ENCODE results near the gene CAMK2D.

The CAMK2D gene

DNA sequence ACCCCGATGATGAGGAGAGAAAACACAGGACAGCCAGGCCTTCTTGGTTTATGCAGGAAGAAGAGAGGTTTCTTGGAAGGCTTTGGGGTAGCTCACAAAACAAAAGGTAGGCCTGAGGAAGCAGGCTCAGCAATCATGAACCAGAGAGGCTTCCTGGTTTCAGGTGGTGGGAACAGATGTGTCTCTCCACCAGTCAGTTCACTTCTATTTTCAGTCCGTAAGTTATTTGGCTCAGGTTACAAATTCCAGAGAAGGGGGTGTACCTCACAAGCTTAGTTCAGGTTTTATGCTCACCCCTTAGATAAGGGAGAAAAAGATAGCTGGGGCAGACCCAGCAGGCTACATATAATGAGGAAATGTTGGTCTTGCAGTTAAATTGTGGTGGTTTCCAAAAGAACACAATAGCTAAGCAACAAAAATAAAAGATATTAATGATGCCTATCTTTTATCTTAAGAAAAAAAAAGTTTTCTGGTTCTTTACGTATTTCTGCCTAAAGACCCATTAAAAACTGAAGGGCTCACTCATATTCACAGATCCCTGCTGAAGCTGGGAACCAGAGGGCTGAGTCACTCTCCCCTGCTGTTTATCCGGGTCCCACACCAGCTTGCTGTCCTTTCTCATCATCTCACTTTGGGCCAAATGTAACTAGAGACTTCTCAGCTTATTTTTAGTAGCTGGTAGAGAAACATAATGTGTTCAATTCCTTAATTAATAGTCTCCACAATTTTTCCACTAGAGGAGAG, 177.0 kb downstream of the CAMK2D start:
- no peaks in the 10 kb centered on the region for H3K27me3 Mint-ChIP-seq
- H3K4me3 Mint-ChIP-seq, result no peak overlapping the region
- no peak overlapping the region for H3K27ac Mint-ChIP-seq
- no peak for ATAC-seq
- H3K4me1 Mint-ChIP-seq, result peaks cover 26% of the 10 kb centered on the region
- DNase-seq, result no peak
- H3K9me3 Mint-ChIP-seq, result peaks cover 0 to 6% of the 10 kb centered on the region in 2 donors

DNA sequence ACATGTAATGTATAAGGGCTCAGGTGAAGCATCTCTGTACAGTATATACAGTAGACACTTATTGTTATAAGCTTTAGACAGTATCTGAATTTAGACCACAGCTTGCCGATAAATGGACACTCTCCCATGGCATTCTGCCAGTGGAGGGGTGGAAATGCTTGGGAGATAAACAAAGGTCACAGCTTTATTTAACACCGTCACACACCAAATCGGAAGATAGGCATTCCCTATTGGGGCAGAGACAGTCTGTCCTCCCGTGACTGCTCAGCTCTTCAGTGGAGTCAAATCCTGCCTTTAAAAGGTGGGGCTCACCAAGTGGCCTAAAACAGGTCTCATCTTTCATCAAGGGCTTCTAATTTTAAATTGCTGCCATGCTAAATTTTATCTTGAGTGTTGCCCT, 178.8 kb downstream of the CAMK2D start:
- H3K27me3 Mint-ChIP-seq, result no peaks in the 10 kb centered on the region
- no peak for ATAC-seq
- H3K4me3 Mint-ChIP-seq, result no peak overlapping the region
- peaks cover 30% of the 10 kb centered on the region for H3K4me1 Mint-ChIP-seq
- H3K9me3 Mint-ChIP-seq, result no peaks in the 10 kb centered on the region
- no peak for DNase-seq
- no peak overlapping the region for H3K27ac Mint-ChIP-seq

GRCh38 chr4:113579360-113579759, 182.2 kb downstream of the CAMK2D start:
- peaks cover 45% of the 10 kb centered on the region for H3K4me1 Mint-ChIP-seq
- no peaks in the 10 kb centered on the region for H3K27me3 Mint-ChIP-seq
- H3K9me3 Mint-ChIP-seq, result no peaks in the 10 kb centered on the region
- ATAC-seq (no peak), DNase-seq (no peak)
- no peak overlapping the region for H3K4me3 Mint-ChIP-seq
- H3K27ac Mint-ChIP-seq, result peak overlapping the region; percentile 30 to 36

DNA sequence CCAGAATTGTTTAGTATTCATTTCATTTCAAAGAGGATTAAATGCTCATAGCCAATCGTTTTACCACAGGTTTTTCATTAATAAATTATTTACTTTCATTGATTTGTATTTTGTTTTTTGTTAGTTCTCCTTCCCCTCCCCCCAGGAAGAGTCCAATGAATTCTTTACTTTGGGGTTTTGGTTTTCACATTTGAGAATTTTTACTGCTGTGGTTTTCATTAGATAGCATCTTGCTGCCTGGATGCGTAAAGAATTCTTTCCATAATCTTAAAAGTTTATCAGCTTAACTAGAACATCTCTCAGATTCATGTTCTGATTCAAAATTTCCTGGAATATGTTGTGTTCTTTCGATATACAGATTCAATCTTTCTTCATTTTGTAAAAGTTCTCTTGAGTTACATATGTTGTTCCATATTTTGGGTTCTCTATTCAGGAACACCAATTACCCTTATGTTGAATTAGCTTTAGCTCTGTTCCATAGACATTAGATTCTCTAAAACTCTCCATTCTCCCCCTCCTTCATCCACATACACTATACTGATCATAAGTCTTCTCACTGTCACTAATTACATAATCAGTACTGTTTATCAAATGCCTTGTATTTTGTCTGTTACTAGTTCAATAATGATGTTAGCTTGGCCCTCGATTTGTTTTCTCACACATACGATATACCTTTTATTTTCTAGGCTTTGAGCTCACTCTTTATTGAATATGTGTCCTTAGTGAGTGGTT, 184.4 kb downstream of the CAMK2D start:
- no peak for ATAC-seq
- peak overlapping the region in 1 of 2 donors; percentile 2 for H3K4me3 Mint-ChIP-seq
- no peak overlapping the region for H3K27ac Mint-ChIP-seq
- H3K4me1 Mint-ChIP-seq, result peaks cover 54% of the 10 kb centered on the region
- H3K27me3 Mint-ChIP-seq, result no peaks in the 10 kb centered on the region
- H3K9me3 Mint-ChIP-seq, result peaks cover 10 to 12% of the 10 kb centered on the region in 2 donors
- DNase-seq, result no peak

- peaks cover 58% of the 10 kb centered on the region for H3K4me1 Mint-ChIP-seq
- DNase-seq (no peak), ATAC-seq (no peak)
- H3K27me3 Mint-ChIP-seq, result no peaks in the 10 kb centered on the region
- H3K4me3 Mint-ChIP-seq, result no peak overlapping the region
- peaks cover 10 to 12% of the 10 kb centered on the region in 2 donors for H3K9me3 Mint-ChIP-seq
- H3K27ac Mint-ChIP-seq, result no peak overlapping the region
Measured at GRCh38 chr4:113575401-113575800, 186.1 kb downstream of the CAMK2D start.

DNA sequence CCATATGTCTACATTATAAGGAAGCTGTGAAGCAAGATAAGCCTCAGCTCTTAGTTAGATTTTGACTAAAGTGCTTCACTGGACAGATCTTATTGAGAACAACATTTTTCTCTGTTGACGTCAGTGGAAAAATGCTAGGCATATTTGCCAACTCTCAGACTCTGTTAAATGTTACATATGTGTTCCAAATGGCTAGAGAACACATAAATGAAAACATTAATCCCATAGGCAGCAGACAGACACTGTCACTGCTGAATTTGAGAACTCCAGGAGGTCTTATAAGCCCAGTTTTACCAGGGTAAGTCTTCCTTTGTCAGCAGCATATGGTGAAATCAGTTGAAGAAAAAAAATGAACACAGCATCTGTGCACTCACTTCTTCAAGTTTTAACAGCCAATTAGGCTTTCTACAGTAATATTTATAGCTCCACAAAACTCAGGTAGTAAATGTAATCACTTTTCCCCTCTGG, 186.9 kb downstream of the CAMK2D start:
- Mint-ChIP-seq H3K27ac (no peak overlapping the region), H3K4me1 (peaks cover 55% of the 10 kb centered on the region), H3K9me3 (peaks cover 10 to 12% of the 10 kb centered on the region in 2 donors), H3K27me3 (no peaks in the 10 kb centered on the region), H3K4me3 (no peak overlapping the region)
- DNase-seq (no peak), ATAC-seq (no peak)

- ATAC-seq, result no peak
- peaks cover 10 to 12% of the 10 kb centered on the region in 2 donors for H3K9me3 Mint-ChIP-seq
- H3K27ac Mint-ChIP-seq, result no peak overlapping the region
- peaks cover 48% of the 10 kb centered on the region for H3K4me1 Mint-ChIP-seq
- no peak overlapping the region for H3K4me3 Mint-ChIP-seq
- DNase-seq, result no peak
- H3K27me3 Mint-ChIP-seq, result no peaks in the 10 kb centered on the region
Measured at GRCh38 chr4:113572620-113573019, 188.9 kb downstream of the CAMK2D start.

- H3K27ac Mint-ChIP-seq, result no peak overlapping the region
- no peaks in the 10 kb centered on the region for H3K9me3 Mint-ChIP-seq
- ATAC-seq (peak; percentile 48), DNase-seq (no peak)
- H3K4me3 Mint-ChIP-seq, result peak overlapping the region; percentile 9 to 51
- no peaks in the 10 kb centered on the region for H3K27me3 Mint-ChIP-seq
- peaks cover 57% of the 10 kb centered on the region for H3K4me1 Mint-ChIP-seq
Measured at GRCh38 chr4:113566015-113566795, 195.3 kb downstream of the CAMK2D start.

DNA sequence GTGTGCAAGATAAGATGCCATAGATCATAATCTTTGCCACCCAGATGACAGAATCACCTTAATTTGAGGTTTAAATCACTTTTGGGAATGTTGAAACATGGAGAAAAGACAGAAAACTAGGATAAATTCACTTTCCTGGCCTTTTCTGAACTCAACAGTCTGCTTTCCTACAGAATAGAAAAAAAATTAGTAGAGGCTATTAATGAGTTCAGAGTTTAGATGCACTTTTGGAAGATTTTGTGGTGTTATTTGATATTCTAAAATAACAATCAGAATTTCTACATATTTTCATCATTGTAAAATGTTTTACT, 195.9 kb downstream of the CAMK2D start:
- Mint-ChIP-seq H3K9me3 (no peaks in the 10 kb centered on the region), H3K27me3 (no peaks in the 10 kb centered on the region), H3K4me3 (peak overlapping the region; percentile 63 to 67), H3K4me1 (peaks cover 56% of the 10 kb centered on the region), H3K27ac (no peak overlapping the region)
- ATAC-seq (no peak), DNase-seq (no peak)

DNA sequence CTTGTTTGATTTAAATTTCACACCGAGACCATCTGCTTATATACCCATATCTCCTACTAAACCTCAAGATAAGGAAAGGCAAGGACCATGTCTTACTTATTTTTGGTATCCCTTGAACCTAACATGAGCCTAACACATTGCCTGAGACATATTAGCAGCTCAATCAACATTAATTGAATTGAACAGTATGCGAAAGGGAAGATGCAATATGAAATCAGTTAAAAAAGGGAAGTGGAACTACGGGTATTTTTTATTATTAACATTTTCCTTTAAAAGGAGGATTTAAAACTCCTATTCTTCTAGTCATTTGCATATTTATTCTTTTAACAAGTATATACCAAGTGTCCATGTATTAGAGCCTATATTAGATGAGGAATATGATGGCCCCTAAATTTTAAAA, 197.0 kb downstream of the CAMK2D start:
- Mint-ChIP-seq H3K27ac (peak overlapping the region in 1 of 2 donors; percentile 92), H3K4me1 (peaks cover 52% of the 10 kb centered on the region), H3K4me3 (peak overlapping the region in 1 of 2 donors; percentile 14), H3K27me3 (no peaks in the 10 kb centered on the region), H3K9me3 (no peaks in the 10 kb centered on the region)
- DNase-seq, result no peak
- no peak for ATAC-seq

DNA sequence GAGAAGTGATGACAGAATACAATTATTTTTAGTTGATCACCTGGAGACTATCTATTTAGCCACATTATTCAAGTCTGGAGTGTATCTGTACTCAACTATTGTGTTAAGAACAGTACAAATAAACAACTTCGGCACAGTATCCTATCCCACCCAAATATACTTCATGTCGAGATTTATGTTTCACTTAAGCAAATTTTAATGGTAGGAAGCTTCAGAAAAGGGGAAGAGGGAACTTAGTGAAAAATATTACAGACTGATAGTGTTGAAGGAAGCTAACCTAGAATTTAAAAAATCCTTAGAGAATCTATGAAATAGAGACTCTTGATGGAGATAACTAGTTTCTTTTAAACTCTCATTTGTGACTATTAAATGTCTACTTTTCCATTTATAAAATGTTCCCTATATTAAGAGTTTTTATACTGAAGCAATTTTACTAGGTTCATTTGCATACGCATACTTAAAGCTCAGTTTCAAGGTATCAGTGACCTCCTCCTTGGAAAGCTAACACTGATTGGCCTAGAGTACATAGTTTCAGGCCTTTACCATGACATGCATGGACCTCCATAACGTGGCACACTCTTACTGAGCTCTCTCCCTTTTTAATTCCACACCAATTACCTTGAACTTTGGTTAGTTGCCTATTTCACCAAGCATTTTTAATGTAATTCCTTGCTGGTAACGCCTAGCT, 197.7 kb downstream of the CAMK2D start:
- DNase-seq (no peak), ATAC-seq (no peak)
- peak overlapping the region in 1 of 2 donors; percentile 14 for H3K4me3 Mint-ChIP-seq
- peak overlapping the region in 1 of 2 donors; percentile 92 for H3K27ac Mint-ChIP-seq
- no peaks in the 10 kb centered on the region for H3K27me3 Mint-ChIP-seq
- H3K4me1 Mint-ChIP-seq, result peaks cover 51% of the 10 kb centered on the region
- H3K9me3 Mint-ChIP-seq, result no peaks in the 10 kb centered on the region

GRCh38 chr4:113561758-113562157, 199.8 kb downstream of the CAMK2D start:
- no peaks in the 10 kb centered on the region for H3K27me3 Mint-ChIP-seq
- H3K4me1 Mint-ChIP-seq, result peaks cover 36% of the 10 kb centered on the region
- no peak overlapping the region for H3K27ac Mint-ChIP-seq
- H3K4me3 Mint-ChIP-seq, result no peak overlapping the region
- H3K9me3 Mint-ChIP-seq, result no peaks in the 10 kb centered on the region
- DNase-seq (no peak), ATAC-seq (no peak)

- no peak for DNase-seq
- H3K4me1 Mint-ChIP-seq, result peaks cover 32% of the 10 kb centered on the region
- H3K27ac Mint-ChIP-seq, result peak overlapping the region in 1 of 2 donors; percentile 90
- no peak overlapping the region for H3K4me3 Mint-ChIP-seq
- no peaks in the 10 kb centered on the region for H3K9me3 Mint-ChIP-seq
- no peak for ATAC-seq
- H3K27me3 Mint-ChIP-seq, result no peaks in the 10 kb centered on the region
Measured at GRCh38 chr4:113561092-113561491, 200.4 kb downstream of the CAMK2D start.

DNA sequence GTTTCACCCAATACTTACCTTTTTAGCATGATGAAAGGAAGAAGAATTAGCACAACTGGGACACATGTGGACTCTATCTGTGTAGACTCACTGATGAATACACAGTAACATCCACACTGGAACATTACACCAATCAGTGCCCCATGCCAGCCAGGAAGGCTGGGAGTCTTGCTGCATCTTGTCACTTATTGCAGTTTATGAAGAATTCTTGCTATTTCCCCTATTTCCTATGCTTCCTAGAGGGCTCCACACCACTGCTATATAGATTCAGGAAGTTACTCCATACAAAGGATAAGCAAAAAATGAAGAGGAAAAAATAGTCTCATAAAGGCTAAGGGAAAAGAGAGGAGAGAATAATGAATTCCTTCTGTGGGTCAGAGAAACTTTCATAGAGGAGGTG, 201.0 kb downstream of the CAMK2D start:
- no peak for ATAC-seq
- Mint-ChIP-seq H3K4me3 (no peak overlapping the region), H3K27me3 (no peaks in the 10 kb centered on the region), H3K4me1 (peaks cover 30% of the 10 kb centered on the region), H3K27ac (peak overlapping the region in 1 of 2 donors; percentile 90), H3K9me3 (no peaks in the 10 kb centered on the region)
- DNase-seq, result no peak

DNA sequence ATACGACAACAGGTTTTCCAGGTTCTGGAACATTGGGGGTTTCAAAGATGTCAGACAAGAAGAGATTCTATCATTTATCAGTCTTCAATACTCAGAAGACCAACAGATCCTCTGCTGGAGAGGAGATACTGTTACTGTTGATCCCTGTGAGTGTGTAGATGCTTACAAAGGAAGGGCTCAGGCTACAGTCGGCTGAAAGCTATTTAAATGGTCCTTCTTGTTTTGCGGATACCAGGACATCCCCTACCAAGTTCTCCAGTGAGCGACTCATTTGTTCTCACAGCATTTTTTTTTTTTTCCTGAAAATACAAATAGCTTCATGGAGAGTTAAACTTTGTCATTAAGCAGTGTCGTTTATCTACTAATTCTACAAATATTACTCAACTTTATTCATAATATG, 201.6 kb downstream of the CAMK2D start:
- Mint-ChIP-seq H3K27me3 (no peaks in the 10 kb centered on the region), H3K9me3 (no peaks in the 10 kb centered on the region), H3K27ac (no peak overlapping the region), H3K4me3 (no peak overlapping the region), H3K4me1 (peaks cover 24% of the 10 kb centered on the region)
- DNase-seq (no peak), ATAC-seq (no peak)
